Activated naive CD8-positive, alpha-beta T cell treated with anti-CD3 and anti-CD28 coated beads, Interleukin-2, amount 50 U/mL, for 24 hours (primary cell): ENCODE measurements around the gene TMEM239.
A peak's percentile ranks its signal among the peaks of the same experiment; 100 is the strongest.

Source experiments
- ATAC-seq: fragments of 150-1000 bp; cut with Tn5 transposase; one replicate; pipeline ENCODE4 v1.10.0; 2021
- DNase-seq: peaks from one replicate; pipeline ENCODE4 v3.0.0; 2021
- H3K27ac Mint-ChIP-seq: one replicate; pipeline ENCODE4 v1.8.0; 2021; ENCODE audit warnings: mild to moderate bottlenecking, mixed read lengths
- H3K27me3 Mint-ChIP-seq: one replicate; pipeline ENCODE4 v1.8.0; 2021; ENCODE audit warnings: mixed read lengths
- H3K36me3 Mint-ChIP-seq: one replicate; pipeline ENCODE4 v1.8.0; 2021; ENCODE audit warnings: low read depth, mixed read lengths
- H3K4me1 Mint-ChIP-seq: one replicate; pipeline ENCODE4 v1.8.0; 2021; ENCODE audit warnings: mixed read lengths
- H3K4me3 Mint-ChIP-seq: one replicate; pipeline ENCODE4 v1.8.0; 2021; ENCODE audit warnings: mild to moderate bottlenecking, moderate library complexity, mixed read lengths
- H3K9me3 Mint-ChIP-seq: one replicate; pipeline ENCODE4 v1.8.0; 2021; ENCODE audit warnings: mixed read lengths

The TMEM239 gene

DNA sequence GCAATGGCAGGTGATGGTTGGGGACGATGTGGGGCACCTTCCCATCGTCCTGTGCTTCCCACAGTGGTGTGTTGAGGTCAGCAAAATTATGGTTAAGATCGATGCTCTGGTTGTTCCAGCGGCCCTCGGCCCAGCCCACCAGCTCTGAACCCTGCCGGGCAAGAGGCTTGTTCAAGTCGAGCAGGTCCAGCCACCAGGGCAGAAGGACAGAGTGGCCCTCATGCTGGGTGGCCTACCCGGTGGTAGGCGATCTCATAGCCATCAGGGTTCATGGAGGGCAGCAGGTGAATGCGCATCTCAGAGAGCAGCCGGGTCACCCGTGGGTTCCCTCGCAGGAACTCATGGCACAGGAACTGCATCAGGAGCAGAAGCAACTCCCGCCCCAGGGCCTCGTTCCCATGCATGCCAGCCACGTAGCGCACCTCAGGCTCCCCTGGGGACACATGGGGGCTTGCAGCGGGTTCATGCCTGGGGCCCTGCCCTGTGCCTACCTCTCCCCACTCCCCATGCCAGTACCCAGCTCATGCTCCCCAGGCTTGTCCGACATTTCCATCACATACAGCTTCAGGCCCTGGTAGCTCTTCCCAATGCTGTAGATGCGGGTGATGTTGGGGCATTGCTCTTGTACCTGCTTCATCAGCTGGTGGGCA is 20.0 kb upstream of the TMEM239 start:
- Mint-ChIP-seq H3K4me3 (no peak overlapping the region), H3K27ac (no peak overlapping the region)

DNA sequence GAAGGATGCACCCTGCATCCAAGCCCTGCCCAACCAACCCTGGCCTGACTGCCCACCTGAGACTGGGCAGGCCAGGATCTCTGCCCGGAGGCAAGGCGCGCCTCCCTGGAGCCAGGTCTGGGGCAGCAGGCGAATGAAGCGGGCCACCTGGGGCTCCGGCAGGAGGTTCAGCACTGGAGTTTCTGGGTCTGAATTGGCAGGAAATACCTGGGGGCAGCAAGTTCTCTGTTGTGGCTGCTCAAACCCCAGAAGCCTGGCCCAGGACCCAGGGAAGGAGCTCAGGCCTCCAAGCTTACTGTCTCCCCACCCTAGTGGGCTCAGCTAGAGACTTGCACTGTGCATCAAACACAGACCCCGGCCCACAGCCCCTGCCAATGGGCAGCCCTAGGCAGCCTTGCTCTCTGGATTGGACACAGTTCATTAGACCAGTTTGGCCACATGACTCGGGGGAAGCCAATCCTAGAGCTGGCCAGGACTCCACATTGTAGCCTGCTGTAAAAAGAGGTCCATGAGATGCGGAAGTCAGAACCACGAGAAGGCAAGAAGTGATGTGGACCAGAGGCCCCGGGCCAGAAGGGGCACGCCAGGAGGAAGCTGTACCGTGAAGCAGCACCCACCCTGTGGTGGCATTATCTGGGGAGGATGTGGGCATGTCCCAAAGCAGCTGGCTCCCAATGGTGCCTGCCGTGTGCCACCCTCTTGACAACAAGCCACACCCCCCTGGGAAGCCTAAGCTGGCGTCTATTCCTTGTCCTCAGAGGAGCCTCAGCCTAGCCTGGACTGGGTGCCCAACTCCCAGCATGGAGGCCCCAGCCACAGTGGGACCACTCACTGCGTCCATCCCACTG is 18.8 kb upstream of the TMEM239 start:
- no peak for ATAC-seq
- Mint-ChIP-seq H3K4me3 (no peak overlapping the region), H3K27ac (no peak overlapping the region), H3K9me3 (no peaks in the 10 kb centered on the region), H3K36me3 (no peaks in the 10 kb centered on the region), H3K4me1 (peaks cover 27% of the 10 kb centered on the region), H3K27me3 (peaks cover 44% of the 10 kb centered on the region)
- no peak for DNase-seq

More for the DNA sequence above, 20.0 kb upstream of the TMEM239 start:
- H3K27me3 Mint-ChIP-seq, result peaks cover 39% of the 10 kb centered on the region
- no peak for ATAC-seq
- H3K9me3 Mint-ChIP-seq, result no peaks in the 10 kb centered on the region
- H3K36me3 Mint-ChIP-seq, result no peaks in the 10 kb centered on the region
- peaks cover 21% of the 10 kb centered on the region for H3K4me1 Mint-ChIP-seq
- no peak for DNase-seq

- no peak overlapping the region for H3K4me3 Mint-ChIP-seq
- no peak overlapping the region for H3K27ac Mint-ChIP-seq
- peaks cover 27% of the 10 kb centered on the region for H3K4me1 Mint-ChIP-seq
- no peaks in the 10 kb centered on the region for H3K9me3 Mint-ChIP-seq
- no peak for ATAC-seq
- no peak for DNase-seq
- H3K36me3 Mint-ChIP-seq, result no peaks in the 10 kb centered on the region
- peaks cover 49% of the 10 kb centered on the region for H3K27me3 Mint-ChIP-seq
Measured at GRCh38 chr20:2798095-2798805, 17.9 kb upstream of the TMEM239 start.

DNA sequence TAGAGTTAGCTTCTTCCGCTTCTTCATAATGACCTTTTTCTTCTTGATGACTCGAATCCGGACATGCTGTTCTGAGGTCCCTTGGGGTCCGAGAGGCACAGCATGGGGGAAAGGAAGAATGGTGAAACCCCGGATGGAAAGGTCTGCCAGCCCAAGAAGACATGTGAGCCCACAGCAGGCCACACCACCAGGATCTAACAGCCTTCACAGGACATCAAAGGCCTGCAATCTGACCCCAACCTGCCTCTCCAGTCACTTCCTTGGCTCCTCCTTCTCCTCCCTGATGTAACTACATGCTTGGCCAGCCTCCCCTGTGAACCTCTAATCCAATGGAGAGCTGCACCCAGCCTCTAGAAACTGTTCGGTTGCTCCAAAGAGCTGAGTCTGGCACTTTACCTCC is 17.4 kb upstream of the TMEM239 start:
- H3K27me3 Mint-ChIP-seq, result peaks cover 49% of the 10 kb centered on the region
- no peak overlapping the region for H3K4me3 Mint-ChIP-seq
- H3K4me1 Mint-ChIP-seq, result peaks cover 27% of the 10 kb centered on the region

GRCh38 chr20:2799271-2799670 is 16.9 kb upstream of the TMEM239 start:
- ATAC-seq (no peak), DNase-seq (no peak)
- H3K27ac Mint-ChIP-seq, result peak overlapping the region; percentile 90
- peaks cover 51% of the 10 kb centered on the region for H3K27me3 Mint-ChIP-seq
- no peaks in the 10 kb centered on the region for H3K9me3 Mint-ChIP-seq
- H3K36me3 Mint-ChIP-seq, result no peaks in the 10 kb centered on the region
- peak overlapping the region; percentile 90 for H3K4me3 Mint-ChIP-seq
- H3K4me1 Mint-ChIP-seq, result peaks cover 27% of the 10 kb centered on the region

More for the DNA sequence above, 17.4 kb upstream of the TMEM239 start:
- H3K36me3 Mint-ChIP-seq, result no peaks in the 10 kb centered on the region
- no peak for ATAC-seq
- no peak overlapping the region for H3K27ac Mint-ChIP-seq
- no peaks in the 10 kb centered on the region for H3K9me3 Mint-ChIP-seq
- no peak for DNase-seq

GRCh38 chr20:2799688-2800520 is 16.3 kb upstream of the TMEM239 start:
- H3K9me3 Mint-ChIP-seq, result no peaks in the 10 kb centered on the region
- peaks cover 27% of the 10 kb centered on the region for H3K4me1 Mint-ChIP-seq
- peak overlapping the region; percentile 90 for H3K4me3 Mint-ChIP-seq
- peak overlapping the region; percentile 90 for H3K27ac Mint-ChIP-seq
- H3K36me3 Mint-ChIP-seq, result no peaks in the 10 kb centered on the region
- ATAC-seq, result no peak
- peaks cover 52% of the 10 kb centered on the region for H3K27me3 Mint-ChIP-seq
- DNase-seq, result no peak

DNA sequence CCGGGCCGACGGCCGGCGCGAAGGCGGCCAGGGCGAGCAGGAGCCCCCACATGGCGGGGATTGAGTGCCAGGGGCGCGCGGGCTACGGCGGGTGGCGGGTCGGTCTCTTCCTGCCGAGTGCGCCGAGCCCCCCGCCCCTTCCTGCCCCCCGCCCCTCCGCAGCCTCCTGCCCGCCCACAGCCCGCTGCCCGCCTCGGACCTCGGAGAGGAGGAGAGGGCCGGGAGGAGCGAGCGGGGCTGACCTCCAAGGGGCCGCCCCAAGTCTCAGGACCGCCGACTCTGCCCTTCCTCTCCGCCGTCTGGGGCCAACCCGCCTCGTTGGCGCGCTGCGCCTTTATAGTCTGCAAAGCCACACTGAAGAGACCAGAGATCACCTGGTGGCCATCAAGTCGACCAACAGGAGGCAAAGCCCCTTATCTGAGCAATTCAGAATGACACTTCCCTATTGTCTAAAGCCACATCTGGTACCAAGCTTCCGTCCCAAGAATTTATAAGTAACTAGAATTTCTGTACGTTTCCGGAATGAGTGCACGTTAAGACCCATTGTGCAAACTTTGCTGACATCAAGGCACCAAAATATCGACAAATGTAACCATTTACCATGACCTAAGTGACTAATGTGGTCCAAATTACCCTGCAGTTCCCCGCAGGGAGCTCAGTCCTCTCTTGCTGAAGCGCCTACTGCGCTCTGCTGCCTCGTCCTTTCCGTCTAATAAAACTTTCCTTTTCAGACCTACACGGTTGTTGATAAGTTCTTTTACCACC is 15.5 kb upstream of the TMEM239 start, which contains the start of gene CPXM1:
Gene CPXM1, minus strand, starts transcription at position 107 of the 765 bp plus-strand sequence. Its CDS starts 55 bp downstream, at position 52.
- Mint-ChIP-seq H3K9me3 (no peaks in the 10 kb centered on the region), H3K36me3 (no peaks in the 10 kb centered on the region), H3K27ac (peak within 1 kb of the TSS; percentile 90), H3K4me1 (peaks cover 27% of the 10 kb centered on the region), H3K27me3 (peaks cover 56% of the 10 kb centered on the region), H3K4me3 (peak within 1 kb of the TSS; percentile 90)
- DNase-seq, result peak; percentile 42
- ATAC-seq, result peak; percentile 67

DNA sequence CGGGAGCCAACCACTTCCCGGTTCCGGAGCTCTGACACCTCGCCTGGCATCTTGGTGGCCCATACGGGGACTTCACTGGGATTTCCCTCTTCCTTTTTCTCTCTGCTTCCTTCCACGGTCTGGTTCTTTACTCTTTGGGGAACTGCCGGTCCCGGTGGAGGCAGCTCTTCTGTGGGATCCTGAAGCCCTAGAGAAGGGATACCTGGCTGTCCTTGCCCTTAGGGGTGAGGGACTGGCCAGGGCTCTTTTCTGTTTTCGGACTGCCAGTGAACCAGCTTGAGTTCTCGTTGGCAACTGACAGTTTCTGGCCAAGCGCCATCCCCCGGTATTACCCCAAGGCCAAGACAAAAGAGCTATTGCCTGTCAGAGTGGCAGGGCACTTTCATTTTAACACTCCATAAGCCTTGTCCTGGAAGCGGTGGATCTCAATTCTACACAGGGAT is 14.9 kb upstream of the TMEM239 start:
- no peaks in the 10 kb centered on the region for H3K36me3 Mint-ChIP-seq
- H3K4me3 Mint-ChIP-seq, result peak overlapping the region; percentile 72
- peak overlapping the region; percentile 15 for H3K27ac Mint-ChIP-seq
- peaks cover 61% of the 10 kb centered on the region for H3K27me3 Mint-ChIP-seq
- DNase-seq (no peak), ATAC-seq (no peak)
- H3K4me1 Mint-ChIP-seq, result peaks cover 27% of the 10 kb centered on the region
- H3K9me3 Mint-ChIP-seq, result no peaks in the 10 kb centered on the region

GRCh38 chr20:2804041-2804828 is 11.9 kb upstream of the TMEM239 start:
- no peak for ATAC-seq
- Mint-ChIP-seq H3K27ac (no peak overlapping the region), H3K4me3 (no peak overlapping the region), H3K9me3 (no peaks in the 10 kb centered on the region), H3K4me1 (peaks cover 21% of the 10 kb centered on the region), H3K36me3 (no peaks in the 10 kb centered on the region), H3K27me3 (peaks cover 67% of the 10 kb centered on the region)
- no peak for DNase-seq

- H3K27me3 Mint-ChIP-seq, result peaks cover 61% of the 10 kb centered on the region
- H3K9me3 Mint-ChIP-seq, result no peaks in the 10 kb centered on the region
- peaks cover 12% of the 10 kb centered on the region for H3K4me1 Mint-ChIP-seq
- no peak overlapping the region for H3K27ac Mint-ChIP-seq
- H3K36me3 Mint-ChIP-seq, result no peaks in the 10 kb centered on the region
- ATAC-seq (no peak), DNase-seq (no peak)
- no peak overlapping the region for H3K4me3 Mint-ChIP-seq
Measured at GRCh38 chr20:2804852-2805688, 11.1 kb upstream of the TMEM239 start.

GRCh38 chr20:2805689-2806350 is 10.3 kb upstream of the TMEM239 start:
- Mint-ChIP-seq H3K27me3 (peaks cover 59% of the 10 kb centered on the region), H3K27ac (no peak overlapping the region), H3K4me3 (no peak overlapping the region), H3K36me3 (no peaks in the 10 kb centered on the region), H3K9me3 (no peaks in the 10 kb centered on the region), H3K4me1 (peaks cover 9% of the 10 kb centered on the region)
- DNase-seq, result no peak
- ATAC-seq, result no peak

GRCh38 chr20:2806351-2806701 is 9.8 kb upstream of the TMEM239 start:
- Mint-ChIP-seq H3K4me1 (peaks cover 4% of the 10 kb centered on the region), H3K36me3 (no peaks in the 10 kb centered on the region), H3K27ac (no peak overlapping the region), H3K9me3 (peaks cover 5% of the 10 kb centered on the region), H3K4me3 (no peak overlapping the region), H3K27me3 (peaks cover 60% of the 10 kb centered on the region)
- DNase-seq, result no peak
- no peak for ATAC-seq
